NCI-H345 (cell line): ENCODE data around the gene LGR6.
"Not testable (repeated sequence)": the region's sequence is repeated elsewhere in the genome, so short reads cannot be mapped to it uniquely, and the experiment has no call there.

Source experiments
- DNase-seq: peaks from one replicate; lab custom pipeline; 2025; lab: John Stamatoyannopoulos, UW

The LGR6 gene

GRCh38 chr1:202242080-202242419, 48.5 kb downstream of the LGR6 start:
- no peak for DNase-seq

- no peak for DNase-seq
Observed at GRCh38 chr1:202243006-202243405, 49.4 kb downstream of the LGR6 start.

- DNase-seq = no peak
Observed at GRCh38 chr1:202244841-202245261, 51.3 kb downstream of the LGR6 start.

GRCh38 chr1:202245391-202245790, 51.8 kb downstream of the LGR6 start:
- DNase-seq = no peak

- DNase-seq = no peak
Observed at GRCh38 chr1:202247104-202247503, 53.5 kb downstream of the LGR6 start.

- no peak for DNase-seq
Observed at GRCh38 chr1:202247837-202248795, 54.5 kb downstream of the LGR6 start.

GRCh38 chr1:202248861-202249260, 55.3 kb downstream of the LGR6 start:
- DNase-seq = no peak

GRCh38 chr1:202249436-202249835, 55.8 kb downstream of the LGR6 start:
- no peak for DNase-seq

- no peak for DNase-seq
Observed at GRCh38 chr1:202249846-202250245, 56.2 kb downstream of the LGR6 start.

GRCh38 chr1:202250982-202251381, 57.4 kb downstream of the LGR6 start:
- DNase-seq = no peak

GRCh38 chr1:202251424-202252256, 58.0 kb downstream of the LGR6 start:
- no peak for DNase-seq

GRCh38 chr1:202252271-202252670, 58.7 kb downstream of the LGR6 start:
- DNase-seq = no peak

- DNase-seq = no peak
Observed at GRCh38 chr1:202254454-202255252, 61.1 kb downstream of the LGR6 start.

GRCh38 chr1:202255343-202255742, 61.7 kb downstream of the LGR6 start:
- no peak for DNase-seq

GRCh38 chr1:202259705-202260104, 66.1 kb downstream of the LGR6 start:
- DNase-seq = no peak

GRCh38 chr1:202261209-202261958, 67.8 kb downstream of the LGR6 start:
- DNase-seq = not testable (repeated sequence)

- no peak for DNase-seq
Observed at GRCh38 chr1:202263628-202264027, 70.0 kb downstream of the LGR6 start.

GRCh38 chr1:202264300-202264699, 70.7 kb downstream of the LGR6 start:
- no peak for DNase-seq

- DNase-seq = no peak
Observed at GRCh38 chr1:202264726-202265125, 71.1 kb downstream of the LGR6 start.

- DNase-seq = no peak
Observed at GRCh38 chr1:202266061-202266765, 72.6 kb downstream of the LGR6 start.

GRCh38 chr1:202268032-202268431, 74.4 kb downstream of the LGR6 start:
- DNase-seq = no peak
